Endothelial cell of umbilical vein (primary cell): ENCODE measurements around the gene METTL25. TPM values are rescaled to one million over a fixed set of nuclear protein-coding genes. Genes with fewer than 3 reads are reported as not detected.

Experiments used
- BruUV-seq: library from RNA; stranded (reverse); fragments of 400-500 nt; replicated peaks from 2 replicates; lab custom pipeline; 2021; lab: Mats Ljungman, UMichigan
- CTCF ChIA-PET: fragments of 300-600, 350-600 bp; sonication (Branson Sonifier 250); formaldehyde crosslinking; loops from one replicate; lab custom pipeline; 2021; ENCODE audit warnings: antibody characterized with exemption, inconsistent platforms; lab: Charles Lee
- POLR2A ChIA-PET: fragments of 300-600, 350-600 bp; sonication (Branson Sonifier 250); formaldehyde crosslinking; loops from one replicate; lab custom pipeline; 2021; ENCODE audit warnings: antibody characterized with exemption, inconsistent platforms; lab: Charles Lee
- DNase-seq: peaks from one replicate; pipeline ENCODE4 v3.0.0-alpha.2; 2011; ENCODE audit warnings: low read depth, low spot score
- FAIRE-seq: peaks from 2 replicates; lab custom pipeline; 2011; peaks lifted over from hg19 to GRCh38; lab: Jason Lieb, UNC
- H2AFZ ChIP-seq: 2 replicates; pipeline ENCODE4 v1.6.0; 2012; ENCODE audit warnings: low read depth, low read length, control low read depth, inconsistent platforms
- H3K27ac ChIP-seq: 2 replicates; pipeline ENCODE4 v1.5.1; 2011; ENCODE audit warnings: low read depth, mild to moderate bottlenecking, control low read depth, low read length, moderate library complexity; ENCODE audit not compliant: insufficient read depth
- H3K27me3 ChIP-seq, 2 experiments: 2 replicates each; pipeline versions ENCODE4 v1.6.0 to v1.6.1; 2011; ENCODE audit warnings: low read length in 2 of 2, mixed read lengths in 1 of 2; ENCODE audit not compliant: control insufficient read depth in 2 of 2, insufficient read depth in 2 of 2
- H3K36me3 ChIP-seq, 2 experiments: 2 replicates in 1 of 2; 3 replicates in 1 of 2; pipeline ENCODE4 v1.5.1; 2011; ENCODE audit warnings: low read length in 2 of 2, mild to moderate bottlenecking in 1 of 2, moderate library complexity in 1 of 2; ENCODE audit not compliant: control insufficient read depth in 2 of 2, insufficient read depth in 2 of 2; ENCODE audit errors: extremely low read depth in 1 of 2
- H3K4me1 ChIP-seq: 3 replicates; pipeline ENCODE4 v1.5.1; 2011; ENCODE audit warnings: mild to moderate bottlenecking, low read length; ENCODE audit not compliant: control insufficient read depth, insufficient read depth; ENCODE audit errors: extremely low read depth
- H3K4me2 ChIP-seq: 2 replicates; pipeline ENCODE4 v1.6.1; 2011; ENCODE audit warnings: low read length, control low read depth, mixed read lengths; ENCODE audit not compliant: insufficient read depth
- H3K4me3 ChIP-seq, 3 experiments: fragments of 200-600 bp in 1 of 3; sonication (generic), shearing (Covaris generic) in 1 of 3; replicated peaks in 1 of 3; 2 replicates each; pipeline ENCODE4 v1.5.1; 2011 to 2016; ENCODE audit warnings: control low read depth in 3 of 3, low read length in 3 of 3, mild to moderate bottlenecking in 2 of 3, inconsistent platforms in 1 of 3, low read depth in 1 of 3, moderate library complexity in 1 of 3; ENCODE audit not compliant: insufficient read depth in 1 of 3
- H3K79me2 ChIP-seq: 2 replicates; pipeline ENCODE4 v1.6.0; 2012; ENCODE audit warnings: low read length, inconsistent platforms; ENCODE audit not compliant: control insufficient read depth, insufficient read depth
- H3K9ac ChIP-seq: replicated peaks from 2 replicates; pipeline ENCODE3; 2011; ENCODE audit warnings: low read length, control low read depth; ENCODE audit not compliant: insufficient read depth; ENCODE audit errors: extremely low read depth
- H3K9me1 ChIP-seq: replicated peaks from 3 replicates; pipeline ENCODE4 v1.6.0; 2011; ENCODE audit warnings: mild to moderate bottlenecking, low read length; ENCODE audit not compliant: control insufficient read depth, insufficient read depth; ENCODE audit errors: extremely low read depth
- H3K9me3 ChIP-seq: replicated peaks from 2 replicates; pipeline ENCODE4 v1.5.1; 2012; ENCODE audit warnings: low read length, inconsistent platforms; ENCODE audit not compliant: control insufficient read depth, insufficient read depth
- H4K20me1 ChIP-seq: replicated peaks from 2 replicates; pipeline ENCODE3; 2011; ENCODE audit warnings: mild to moderate bottlenecking, low read length; ENCODE audit not compliant: control insufficient read depth, insufficient read depth; ENCODE audit errors: extremely low read depth
- EZH2 ChIP-seq: IDR thresholded peaks from 2 replicates; pipeline ENCODE4 v1.6.1; 2012; ENCODE audit warnings: borderline replicate concordance, low read depth, mild to moderate bottlenecking, moderate library complexity, low read length, inconsistent platforms; ENCODE audit not compliant: severe bottlenecking
- FOS ChIP-seq: IDR thresholded peaks from 2 replicates; pipeline ENCODE4 v1.6.1; 2011; ENCODE audit warnings: mild to moderate bottlenecking, low read length, moderate library complexity, borderline replicate concordance; ENCODE audit not compliant: insufficient read depth
- GATA2 ChIP-seq: IDR thresholded peaks from 2 replicates; pipeline ENCODE4 v1.7.0; 2011; ENCODE audit warnings: low read depth, mild to moderate bottlenecking, moderate library complexity, mixed read lengths, low read length; ENCODE audit not compliant: insufficient read length, insufficient read depth
- JUN ChIP-seq: IDR thresholded peaks from 2 replicates; pipeline ENCODE4 v1.6.1; 2011; ENCODE audit warnings: borderline replicate concordance, low read depth; ENCODE audit not compliant: insufficient read length, insufficient read depth
- POLR2A ChIP-seq: IDR thresholded peaks from 2 replicates; pipeline ENCODE4 v1.6.1; 2012; ENCODE audit warnings: low read depth, mild to moderate bottlenecking, control low read depth, low read length
- POLR2AphosphoS5 ChIP-seq: IDR thresholded peaks from 2 replicates; pipeline ENCODE4 v1.6.1; 2012; ENCODE audit warnings: low read depth, mild to moderate bottlenecking, control low read depth, low read length, moderate library complexity; ENCODE audit not compliant: insufficient read depth
- dilution Hi-C: fragments of 300-500 bp; cut with MboI; formaldehyde crosslinking; loops from one replicate; pipeline ENCODE4 v1.15.0; 2019; ENCODE audit warnings: low sequenced_read_pairs; ENCODE audit not compliant: extremely low pct_ligation_motif_present
- intact Hi-C: fragments of 100-400 bp; cut with micrococcal nuclease; formaldehyde crosslinking; loops from one replicate; pipeline ENCODE4 v1.10.0; 2022
- polyA plus RNA-seq, 4 experiments: library from polyadenylated mRNA; depleted of rRNA in 3 of 4; stranded (reverse) in 3 of 4; unstranded in 1 of 4; fragments of >200 nt; gene quantifications; 2 replicates each; pipeline versions ENCODE4 v1.2.1 to v1.2.3, GENCODE V29; 2011 to 2012; ENCODE audit warnings: missing spikeins in 1 of 4
- total RNA-seq: library from RNA; stranded (reverse); gene quantifications from 2 replicates; pipeline ENCODE4 v1.2.3, GENCODE V29; 2021
- TF ChIP-seq, protein P1 (sequence below), 2 donors: IDR thresholded peaks; 1 replicate in 1 of 2; 2 replicates in 1 of 2; pipeline ENCODE4 v1.5.1; 2011; ENCODE audit warnings: low read length in 2 of 2, mild to moderate bottlenecking in 2 of 2, moderate library complexity in 2 of 2, control low read depth in 1 of 2, inconsistent platforms in 1 of 2, low read depth in 1 of 2; ENCODE audit not compliant: insufficient read depth in 1 of 2; ENCODE audit errors: extremely low read depth in 1 of 2
- TF ChIP-seq, protein P2 (sequence below): IDR thresholded peaks from 2 replicates; pipeline ENCODE4 v1.6.1; 2011; ENCODE audit not compliant: insufficient read depth, insufficient read length

The METTL25 gene
- total and polyA plus RNA-seq, 2 donors (not counting 3 experiments of a cell fraction or from before 2014, with no cell fraction given) = 6.5 to 8.5 TPM

DNA sequence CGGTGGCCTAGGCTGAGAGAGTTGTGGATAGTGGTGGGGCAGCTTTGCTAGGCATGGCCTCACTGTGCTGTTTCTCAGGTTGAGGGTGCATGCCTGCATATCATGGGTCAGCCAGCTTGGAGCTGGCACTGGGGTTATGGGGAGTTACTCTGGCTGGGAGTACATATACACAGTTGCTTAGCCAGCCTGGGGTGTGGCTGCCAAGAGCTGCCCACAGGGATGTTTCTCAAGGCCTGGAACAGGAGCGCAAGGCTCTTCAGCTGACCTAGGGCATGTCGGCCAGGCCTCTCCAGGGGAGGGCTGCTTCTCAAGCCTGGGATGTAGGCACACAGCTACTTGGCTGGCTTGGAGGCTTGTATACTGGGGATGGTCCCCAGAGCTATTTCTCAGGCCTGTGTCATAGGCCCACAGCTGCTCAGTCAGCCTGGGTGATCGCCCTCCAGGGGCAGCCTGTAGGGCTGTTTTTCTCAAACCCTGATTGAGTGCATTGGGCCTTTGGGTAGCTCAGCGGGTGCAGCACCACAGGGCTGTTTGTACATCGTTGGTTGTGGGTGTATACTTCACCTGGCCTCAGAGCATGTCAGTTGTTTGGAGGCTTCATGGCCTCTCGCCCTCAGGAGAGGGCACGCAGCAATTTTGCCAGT, 114.9 kb downstream of the METTL25 start:
- Histone ChIP-seq H3K27me3 (no peaks in the 10 kb centered on the region), H3K4me3 (no peak overlapping the region), H4K20me1 (no peaks in the 10 kb centered on the region), H3K4me1 (peaks cover 23% of the 10 kb centered on the region), H3K36me3 (peaks cover 0 to 4% of the 10 kb centered on the region in 2 experiments), H3K79me2 (no peaks in the 10 kb centered on the region), H3K4me2 (no peak overlapping the region), H3K9me1 (no peaks in the 10 kb centered on the region), H3K27ac (no peak overlapping the region), H3K9ac (no peak overlapping the region), H2AFZ (no peak overlapping the region), H3K9me3 (no peaks in the 10 kb centered on the region)
- ChIA-PET CTCF (no interaction called here), POLR2A (no interaction called here)
- TF ChIP-seq, protein P1, sequence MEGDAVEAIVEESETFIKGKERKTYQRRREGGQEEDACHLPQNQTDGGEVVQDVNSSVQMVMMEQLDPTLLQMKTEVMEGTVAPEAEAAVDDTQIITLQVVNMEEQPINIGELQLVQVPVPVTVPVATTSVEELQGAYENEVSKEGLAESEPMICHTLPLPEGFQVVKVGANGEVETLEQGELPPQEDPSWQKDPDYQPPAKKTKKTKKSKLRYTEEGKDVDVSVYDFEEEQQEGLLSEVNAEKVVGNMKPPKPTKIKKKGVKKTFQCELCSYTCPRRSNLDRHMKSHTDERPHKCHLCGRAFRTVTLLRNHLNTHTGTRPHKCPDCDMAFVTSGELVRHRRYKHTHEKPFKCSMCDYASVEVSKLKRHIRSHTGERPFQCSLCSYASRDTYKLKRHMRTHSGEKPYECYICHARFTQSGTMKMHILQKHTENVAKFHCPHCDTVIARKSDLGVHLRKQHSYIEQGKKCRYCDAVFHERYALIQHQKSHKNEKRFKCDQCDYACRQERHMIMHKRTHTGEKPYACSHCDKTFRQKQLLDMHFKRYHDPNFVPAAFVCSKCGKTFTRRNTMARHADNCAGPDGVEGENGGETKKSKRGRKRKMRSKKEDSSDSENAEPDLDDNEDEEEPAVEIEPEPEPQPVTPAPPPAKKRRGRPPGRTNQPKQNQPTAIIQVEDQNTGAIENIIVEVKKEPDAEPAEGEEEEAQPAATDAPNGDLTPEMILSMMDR (IDR thresholded peaks at IDR 0.05; ENCODE audit: extremely low read depth in 1 of 2, insufficient read depth in 1 of 2, low read depth in 1 of 2, low read length in 2 of 2) = no peak
- TF ChIP-seq EZH2 (no peak), FOS (no peak), GATA2 (no peak), JUN (no peak), POLR2A (no peak), POLR2AphosphoS5 (no peak)
- TF ChIP-seq, protein P2, sequence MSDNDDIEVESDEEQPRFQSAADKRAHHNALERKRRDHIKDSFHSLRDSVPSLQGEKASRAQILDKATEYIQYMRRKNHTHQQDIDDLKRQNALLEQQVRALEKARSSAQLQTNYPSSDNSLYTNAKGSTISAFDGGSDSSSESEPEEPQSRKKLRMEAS = no peak
- intact Hi-C loops (no loop called here), dilution Hi-C loops (no loop called here)
- no TSS peak for BruUV-seq
- DNase-seq (no peak), FAIRE-seq (no peak)
